Cardiac septum (tissue), 1 donor: ENCODE data around the gene ZNF691. TPM values are rescaled to one million over a fixed set of nuclear protein-coding genes. Genes with fewer than 3 reads are reported as not detected.
"Not testable (repeated sequence)": the region's sequence is repeated elsewhere in the genome, so short reads cannot be mapped to it uniquely, and the experiment has no call there.

Experiments used
- DNase-seq: peaks from one replicate; pipeline ENCODE4 v3.0.0-alpha.2; 2020; ENCODE audit warnings: low spot score
- intact Hi-C: fragments of 100-400 bp; cut with DNase I; formaldehyde crosslinking; loops from one replicate; pipeline ENCODE4 v1.14.0; 2022
- long read RNA-seq: library from polyadenylated mRNA; unstranded; transcript quantifications from one replicate; pipeline ENCODE4 v2.0.0, GENCODE V29; 2021
- total RNA-seq: library from RNA; stranded (reverse); fragmentation: NEBNext Ultra II Directional; extraction: Animal tissue kit (Norgen Biotek cat#: 25700); gene quantifications from one replicate; pipeline ENCODE4 v1.2.1, GENCODE V29; 2021
- donor health status: DM: no; HTN: no; CAD: no.

ZNF691 gene, protein sequence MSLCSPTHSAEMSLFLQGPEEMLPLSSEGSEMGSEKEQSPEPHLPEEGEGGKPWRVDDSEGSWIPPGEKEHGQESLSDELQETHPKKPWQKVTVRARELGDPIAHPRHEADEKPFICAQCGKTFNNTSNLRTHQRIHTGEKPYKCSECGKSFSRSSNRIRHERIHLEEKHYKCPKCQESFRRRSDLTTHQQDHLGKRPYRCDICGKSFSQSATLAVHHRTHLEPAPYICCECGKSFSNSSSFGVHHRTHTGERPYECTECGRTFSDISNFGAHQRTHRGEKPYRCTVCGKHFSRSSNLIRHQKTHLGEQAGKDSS
- 6.5 TPM for total RNA-seq
- long read RNA-seq, transcript ZNF691-206 (2 exons, 1,577 nt), result major isoform, 5 of 17 reads
- long read RNA-seq, partial matches to known transcripts, result 4 of 17 reads
- long read RNA-seq, other reads (novel, unspliced or antisense), result 3 of 17 reads

DNA sequence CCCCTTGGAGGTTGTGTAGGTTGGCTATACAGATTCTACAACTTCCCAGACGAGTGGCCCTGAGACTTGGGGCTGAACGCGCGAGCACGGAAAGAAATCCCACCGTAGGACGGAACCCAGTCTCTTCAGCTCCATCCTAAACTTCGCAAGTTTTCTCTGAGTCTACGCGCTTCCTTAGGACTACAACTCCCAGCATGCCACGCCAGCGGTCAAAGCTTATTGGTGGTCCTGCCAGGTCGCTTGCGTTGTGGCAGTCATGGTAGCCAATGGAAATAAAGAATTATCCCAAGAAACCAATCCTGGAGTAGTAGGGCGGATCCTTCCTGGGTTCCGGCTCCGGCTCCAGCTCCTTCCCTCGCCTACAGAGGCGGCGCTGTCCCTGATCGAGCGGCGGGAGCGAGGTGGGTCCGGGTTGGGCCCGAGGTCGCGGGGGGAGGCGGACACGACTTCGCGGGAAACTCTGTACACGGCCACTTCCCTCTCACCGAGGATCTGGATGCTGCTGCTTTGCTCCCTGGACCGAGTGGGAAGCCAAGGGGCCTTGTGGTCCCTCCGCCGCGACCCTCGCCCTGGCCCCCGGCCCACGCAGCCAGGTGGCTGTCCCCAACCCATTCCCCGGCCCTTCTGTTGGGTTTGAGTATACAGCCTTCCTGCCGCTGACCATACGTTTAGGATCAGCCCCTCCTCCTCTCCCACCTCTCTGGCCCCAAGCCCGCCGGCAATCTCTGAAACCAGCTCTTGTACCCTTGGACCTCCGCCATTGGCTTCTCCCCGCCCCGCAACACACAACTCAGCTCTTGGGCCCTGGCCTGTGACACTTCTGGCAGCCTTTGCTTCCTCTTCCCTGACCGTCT is at the start of gene ZNF691:
TSS of gene ZNF691 (plus strand) at position 357 of the 854 bp plus-strand sequence. CDS start 3,046 bp downstream, outside the sequence.
- DNase-seq, result peak; percentile 95
- intact Hi-C loops, result loop anchor here (2.0 kb wide), 2 partner anchors 30 to 80 kb away; partner anchors contain the start of genes C1orf50, ERMAP, P3H1 and SVBP

DNA sequence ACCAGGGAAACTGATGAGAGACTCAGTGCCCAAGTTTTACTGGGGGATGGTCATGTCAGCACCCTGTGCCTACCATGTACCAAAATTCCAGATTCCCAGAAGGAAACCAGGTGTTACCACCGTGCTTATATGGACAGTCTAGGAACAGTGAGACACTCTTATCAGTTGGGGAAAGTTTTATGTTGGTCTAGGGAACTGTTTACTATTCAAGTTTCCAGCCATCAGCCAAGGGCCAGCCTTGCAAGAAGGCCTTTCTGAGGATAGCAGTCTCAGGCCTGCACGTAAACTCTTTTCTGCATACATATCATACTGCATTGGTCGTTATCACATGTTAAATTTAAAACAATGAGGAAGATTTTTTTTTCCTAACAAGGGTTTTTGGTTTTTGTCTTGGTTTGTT is 49.0 kb upstream of the ZNF691 start:
- DNase-seq, result no peak
- intact Hi-C loops, result no loop called here

DNA sequence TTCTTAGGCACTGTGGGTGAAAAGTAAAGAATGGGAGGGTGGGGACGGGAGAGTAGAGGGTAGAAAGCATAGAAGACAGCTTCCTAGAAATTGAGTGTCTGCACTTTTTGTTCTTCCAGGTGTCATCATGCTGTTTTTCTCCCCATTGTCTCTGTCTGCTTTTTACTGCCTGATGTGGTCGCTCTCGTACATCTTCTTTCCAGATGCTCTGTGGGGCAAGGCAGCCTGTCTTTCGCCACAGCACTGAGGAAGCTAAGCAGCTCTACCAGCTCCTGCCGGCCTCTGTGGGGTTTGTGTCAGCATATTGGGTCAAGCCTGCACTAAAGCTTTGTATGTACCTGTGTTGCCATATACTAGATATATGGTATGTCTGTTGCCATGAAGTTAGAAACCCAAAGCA is 48.4 kb upstream of the ZNF691 start:
- intact Hi-C loops, result no loop called here
- DNase-seq, result no peak

DNA sequence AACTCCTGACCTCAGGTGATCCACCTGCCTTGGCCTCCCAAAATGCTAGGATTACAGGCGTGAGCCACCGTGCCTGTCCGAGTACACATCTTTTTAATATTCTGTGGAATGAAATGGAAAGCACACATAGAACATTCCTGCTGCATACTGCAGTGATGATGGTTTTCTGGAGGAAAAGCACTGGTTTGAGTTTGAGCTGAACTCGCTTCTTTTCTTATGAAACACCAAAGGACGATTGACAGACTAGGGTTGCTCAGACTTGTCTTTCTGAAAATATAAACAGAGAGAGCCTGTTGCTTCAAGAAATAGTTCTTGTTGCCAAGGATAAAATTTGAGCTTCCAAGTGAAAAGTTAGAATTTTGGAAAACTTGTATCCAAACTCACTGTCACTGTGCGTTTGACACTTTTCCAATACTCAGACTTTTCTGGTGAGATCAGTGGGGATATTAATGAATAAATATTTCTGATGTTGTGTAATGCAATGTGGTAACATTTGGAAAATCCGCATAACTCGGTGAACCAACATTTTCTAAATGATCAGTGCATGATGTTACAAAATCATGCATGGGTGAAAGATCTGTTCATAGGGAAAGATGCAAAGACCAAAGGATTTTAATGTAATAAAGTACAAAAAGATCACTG is 44.5 kb upstream of the ZNF691 start:
- intact Hi-C loops, result no loop called here

DNA sequence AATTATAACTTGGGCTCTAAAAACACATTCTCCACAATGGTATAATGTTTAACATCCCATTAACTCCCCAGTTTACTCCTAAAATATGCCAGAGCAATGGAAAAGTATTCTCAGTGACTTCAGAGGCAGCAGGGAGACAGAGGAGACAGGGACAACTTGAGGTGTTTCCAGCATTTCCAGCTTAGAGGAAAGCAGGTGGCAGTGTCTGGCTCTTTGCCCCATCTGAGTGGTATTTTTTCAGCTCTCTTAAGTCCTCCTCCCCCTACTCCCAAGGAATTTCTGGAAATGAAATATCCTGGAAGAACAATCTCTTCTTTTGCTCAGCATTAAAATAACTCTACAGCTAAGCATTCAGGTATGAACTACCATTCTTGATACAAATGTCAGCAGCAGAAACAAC is 40.2 kb upstream of the ZNF691 start:
- no peak for DNase-seq
- intact Hi-C loops, result no loop called here

More for the DNA sequence above, 44.5 kb upstream of the ZNF691 start:
- no peak for DNase-seq

DNA sequence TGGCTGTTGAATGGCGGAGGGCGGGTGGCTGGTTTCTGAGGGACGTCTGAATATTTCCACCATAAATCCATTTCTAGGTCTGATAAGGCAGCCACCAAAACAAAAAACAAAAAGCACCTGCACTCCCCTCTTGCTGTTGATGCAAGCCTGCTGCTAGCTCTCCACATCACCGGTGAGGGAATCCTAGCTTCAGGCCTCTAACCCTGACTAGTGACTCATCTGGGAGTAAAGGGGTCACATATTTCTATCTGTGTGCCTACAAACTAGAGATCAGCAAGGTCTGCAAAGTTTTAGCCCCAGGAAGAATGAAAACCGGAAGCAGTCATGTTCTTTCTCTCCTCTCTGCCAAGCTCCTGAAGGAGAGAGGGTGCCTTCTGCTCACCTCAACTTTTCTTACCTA is 39.8 kb upstream of the ZNF691 start:
- no peak for DNase-seq
- intact Hi-C loops, result no loop called here

DNA sequence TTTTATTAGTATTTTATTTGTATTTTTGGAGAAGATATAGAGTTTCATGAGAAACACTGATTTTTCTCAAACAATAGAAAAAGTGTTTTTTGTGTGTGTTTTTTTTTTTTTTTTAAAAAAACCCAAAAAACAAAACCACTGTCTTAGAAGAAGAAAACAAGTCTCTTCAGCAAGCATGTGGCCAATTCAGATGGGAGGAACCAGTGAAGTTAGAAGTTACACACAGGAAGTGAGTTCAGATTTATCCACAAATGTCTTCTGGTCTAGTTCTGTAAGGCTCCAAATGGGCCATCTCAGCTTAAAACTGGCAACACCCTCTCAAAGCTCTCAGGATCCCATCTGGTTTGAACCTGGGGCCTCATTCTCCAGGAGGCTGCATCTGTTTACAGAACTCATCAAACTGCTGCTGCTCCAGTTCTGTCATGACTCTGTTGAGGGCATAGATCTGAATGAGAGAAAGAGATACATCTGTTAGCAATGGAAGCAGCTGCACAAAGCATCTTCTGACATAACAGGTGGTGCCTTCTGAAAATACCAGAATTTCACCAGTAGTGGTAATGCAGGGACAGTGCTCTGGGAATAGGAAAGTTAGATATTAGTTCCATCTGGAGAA is 39.3 kb upstream of the ZNF691 start:
- DNase-seq, result no peak
- intact Hi-C loops, result no loop called here

DNA sequence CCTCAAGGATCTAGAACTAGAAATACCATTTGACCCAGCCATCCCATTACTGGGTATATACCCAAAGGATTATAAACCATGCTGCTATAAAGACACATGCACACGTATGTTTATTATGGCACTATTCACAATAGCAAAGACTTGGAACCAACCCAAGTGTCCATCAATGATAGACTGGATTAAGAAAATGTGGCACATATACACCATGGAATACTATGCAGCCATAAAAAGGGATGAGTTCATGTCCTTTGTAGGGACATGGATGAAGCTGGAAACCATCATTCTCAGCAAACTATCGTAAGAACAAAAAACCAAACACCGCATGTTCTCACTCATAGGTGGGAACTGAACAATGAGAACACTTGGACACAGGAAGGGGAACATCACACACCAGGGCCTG is 31.6 kb upstream of the ZNF691 start:
- DNase-seq, intact Hi-C loops: not testable (repeated sequence)

DNA sequence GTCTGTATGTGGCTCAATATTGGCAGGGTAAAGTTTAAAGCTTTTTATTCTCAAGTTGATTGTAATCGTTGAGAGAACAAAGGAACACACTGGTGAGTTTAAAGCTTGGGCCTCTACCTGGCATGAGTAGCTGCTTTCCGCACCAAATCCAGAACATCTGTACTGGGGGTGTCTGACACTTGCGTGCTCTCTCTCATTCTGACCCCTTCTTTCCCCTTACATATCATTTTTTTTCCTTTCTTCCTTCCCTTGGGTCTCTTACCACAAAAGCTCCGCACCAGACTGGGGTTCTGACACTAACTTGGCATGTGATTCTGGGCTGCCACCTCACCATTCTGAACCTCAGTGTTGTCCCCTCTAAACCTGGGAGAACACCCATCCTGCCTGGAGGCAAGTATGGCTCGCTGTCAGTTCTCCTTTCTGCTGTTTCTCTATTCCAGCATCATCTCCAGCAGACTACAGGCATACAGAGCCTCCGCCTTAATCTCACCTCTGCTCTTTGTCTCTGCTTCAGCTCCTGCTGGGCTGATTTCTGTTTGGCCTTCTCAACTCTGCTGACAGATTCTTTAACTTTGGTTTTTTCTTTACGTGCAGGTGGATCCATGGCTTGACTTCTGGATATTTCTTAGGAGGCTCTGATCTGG is 30.4 kb upstream of the ZNF691 start:
- DNase-seq, result no peak
- intact Hi-C loops, result loop anchor here (2.0 kb wide), 2 partner anchors 31 to 49 kb away; partner anchors contain the start of genes C1orf50, P3H1 and ZNF691

DNA sequence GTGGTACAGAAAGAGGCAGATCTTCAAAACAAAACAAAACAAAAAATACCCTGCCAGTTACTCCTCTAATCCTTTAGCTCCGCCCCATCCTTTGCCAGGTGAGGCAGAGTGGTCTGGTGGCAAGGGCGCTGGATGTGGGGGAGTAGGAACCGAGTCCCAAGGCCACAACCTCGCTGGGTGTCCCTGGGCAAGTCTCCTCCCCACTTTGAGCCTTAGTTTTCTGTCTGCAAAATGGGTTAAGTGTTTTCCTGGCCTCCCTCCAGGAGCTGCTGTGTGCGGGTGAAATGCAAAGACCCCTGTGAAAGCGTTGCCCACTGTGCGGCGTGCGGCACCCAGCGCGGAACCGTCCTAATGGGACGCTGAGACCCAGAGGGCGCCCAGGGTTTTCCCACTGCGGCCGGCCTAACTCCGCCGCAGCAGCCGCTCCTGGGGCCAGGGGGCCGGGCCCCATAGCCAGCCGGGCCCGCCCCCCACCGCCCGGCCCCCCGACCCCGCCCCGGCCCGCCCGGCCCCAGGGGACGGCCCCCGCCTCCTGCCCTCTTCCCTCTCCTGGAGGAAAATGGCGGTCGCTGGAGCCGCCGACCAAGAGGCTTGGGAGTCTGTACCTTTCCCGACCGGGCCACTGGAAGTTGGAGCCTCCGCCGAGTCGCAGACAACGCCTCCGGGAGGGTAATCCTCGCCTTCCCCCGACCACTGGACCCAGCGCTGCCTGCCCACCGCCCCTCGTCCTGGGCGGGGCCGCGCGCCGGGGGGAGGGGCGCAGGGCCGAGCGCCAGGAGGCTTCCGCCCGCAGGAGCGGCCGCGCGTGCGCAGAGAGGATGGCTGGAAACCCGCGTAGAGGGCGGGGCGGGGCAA is 29.6 kb upstream of the ZNF691 start, which contains the start of the genes ERMAP and SVBP:
TSS of gene ERMAP (plus strand) at position 538 of the 855 bp plus-strand sequence. CDS start 13,327 bp downstream, outside the sequence.
TSS of gene SVBP (minus strand) at position 813 of the 855 bp plus-strand sequence. CDS start 853 bp downstream, outside the sequence.
- DNase-seq, result peak; percentile 98
- intact Hi-C loops, result loop anchor here (2.0 kb wide), 2 partner anchors 30 to 50 kb away; partner anchors contain the start of genes C1orf50, P3H1 and ZNF691

DNA sequence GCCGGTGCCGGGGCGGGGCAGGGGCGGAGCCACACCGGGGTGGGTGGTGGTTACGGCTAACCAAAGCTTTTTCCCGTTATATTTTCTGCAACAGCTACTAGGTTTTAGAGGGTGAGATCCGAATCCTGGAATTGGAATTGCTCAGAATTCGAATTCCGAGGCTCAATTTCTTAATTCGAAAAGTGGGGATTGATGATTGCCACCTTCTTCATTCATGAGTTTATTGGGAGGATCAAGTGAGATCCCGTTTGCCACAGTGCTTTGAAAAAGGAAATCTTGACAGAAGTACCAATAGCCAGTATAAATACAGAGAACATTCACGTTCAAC is 29.0 kb upstream of the ZNF691 start:
- intact Hi-C loops, result loop anchor here (2.0 kb wide), 2 partner anchors 29 to 51 kb away; partner anchors contain the start of genes C1orf50, P3H1 and ZNF691
- no peak for DNase-seq

DNA sequence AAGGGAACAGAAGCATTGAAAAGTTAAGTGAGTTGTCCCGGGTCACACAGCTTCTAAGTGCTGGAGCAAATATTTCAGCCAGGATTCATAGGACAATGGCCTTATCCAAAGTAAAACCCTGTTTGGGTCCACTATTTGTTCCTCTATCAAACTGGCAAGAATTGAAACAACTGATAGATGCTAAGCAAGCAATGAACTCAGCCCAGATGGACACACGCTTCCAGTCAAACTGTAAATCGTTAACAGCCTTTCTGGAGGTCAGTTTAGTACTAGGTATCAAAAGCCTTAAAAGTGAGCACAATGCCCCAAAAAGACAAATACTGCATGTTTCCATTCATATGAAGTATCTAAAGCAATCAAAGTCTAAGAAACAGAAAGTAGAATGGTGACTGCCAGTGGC is 28.4 kb upstream of the ZNF691 start:
- intact Hi-C loops, result loop anchor here (2.0 kb wide), 2 partner anchors 29 to 51 kb away; partner anchors contain the start of genes C1orf50, P3H1 and ZNF691
- no peak for DNase-seq

DNA sequence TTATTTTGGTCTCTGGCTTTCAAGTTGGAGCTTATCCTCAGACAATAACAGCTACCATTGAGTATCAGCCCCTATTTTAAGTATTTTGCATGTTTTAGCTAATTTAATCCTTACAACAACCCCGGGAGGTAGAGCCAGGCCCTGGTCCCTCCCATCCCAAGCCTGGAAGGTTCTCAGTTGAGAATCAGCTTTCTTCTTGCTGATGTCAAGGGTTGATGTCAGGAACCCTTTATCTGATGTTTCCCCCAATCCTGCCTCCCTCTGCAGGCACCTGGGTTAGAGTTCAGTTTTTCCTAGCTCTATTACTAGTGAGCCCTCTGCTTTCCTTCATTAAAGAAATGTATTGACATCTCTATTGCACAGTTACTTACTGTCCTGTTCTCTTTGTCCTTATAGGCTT is 25.6 kb upstream of the ZNF691 start:
- intact Hi-C loops, result no loop called here
- DNase-seq, result no peak

DNA sequence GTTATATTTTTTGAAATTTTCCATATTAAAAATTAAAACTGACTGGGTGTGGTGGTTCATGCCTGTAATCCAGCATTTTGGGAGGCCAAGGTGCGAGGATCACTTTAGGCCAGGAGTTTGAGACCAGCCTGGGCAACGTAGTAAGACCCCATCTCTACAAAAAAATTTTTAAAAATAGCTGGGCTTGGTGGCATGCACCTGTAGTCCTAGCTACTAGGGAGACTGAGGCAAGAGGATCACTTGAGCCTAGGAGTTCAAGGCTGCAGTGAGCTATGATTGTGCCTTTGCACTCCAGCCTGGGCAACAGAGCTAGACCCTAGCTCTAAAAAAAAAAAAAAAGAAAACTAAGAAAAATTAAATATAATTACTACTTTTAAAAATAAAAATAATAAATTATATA is 24.7 kb upstream of the ZNF691 start:
- intact Hi-C loops, result no loop called here
- DNase-seq, result no peak

DNA sequence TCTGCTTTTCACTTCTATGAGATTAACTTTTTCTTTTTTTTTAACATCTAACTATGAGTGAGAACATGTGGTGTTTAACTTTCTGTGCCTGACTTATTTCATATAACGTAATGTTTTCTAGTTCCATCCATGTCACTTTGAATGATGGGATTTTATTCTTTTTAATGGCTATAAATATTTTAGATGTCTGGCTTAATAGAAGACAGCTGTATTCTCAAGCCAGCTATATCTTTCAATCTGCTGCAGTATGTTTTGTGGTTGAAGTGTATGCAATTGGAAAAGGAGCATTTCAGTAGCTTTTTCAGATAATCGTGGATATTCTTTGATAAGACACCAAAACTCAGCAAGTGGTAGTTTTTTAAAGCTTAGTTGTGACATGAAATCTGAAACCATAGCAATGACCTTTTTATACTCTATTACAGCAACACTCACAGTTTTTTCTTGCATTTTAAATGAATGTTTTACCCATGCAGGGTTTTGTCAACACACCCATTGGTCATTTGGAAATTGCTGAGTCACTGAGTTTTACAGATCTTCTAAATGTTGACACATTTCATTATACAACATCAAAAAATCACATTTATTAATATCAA is 23.5 kb upstream of the ZNF691 start:
- intact Hi-C loops, result no loop called here
- no peak for DNase-seq

DNA sequence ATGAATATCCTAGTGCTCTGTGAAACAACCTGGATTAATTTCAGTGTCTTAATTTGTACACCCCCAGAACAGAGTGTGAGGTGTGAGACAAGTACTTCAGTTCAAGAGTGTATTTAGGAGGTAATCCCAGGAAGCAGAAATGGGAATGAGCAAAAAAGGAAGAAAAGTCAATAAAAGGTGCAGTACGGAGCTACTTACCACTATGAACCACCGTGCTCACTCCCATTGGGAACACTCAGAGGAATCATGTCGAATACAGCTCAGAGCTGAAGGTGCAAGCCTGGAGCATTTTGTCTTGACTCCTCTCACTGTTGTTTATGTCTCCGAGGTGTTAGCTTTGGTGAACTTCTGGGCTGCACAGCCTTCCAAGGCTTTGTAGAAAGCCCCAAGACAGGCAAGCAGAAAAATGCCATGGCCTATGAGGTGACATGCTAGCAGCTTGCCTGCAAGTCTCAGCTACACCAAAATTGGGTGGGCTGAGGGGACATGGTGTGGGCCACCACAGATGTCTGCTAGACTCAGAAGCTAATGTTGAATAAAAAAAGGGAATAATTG is 21.9 kb upstream of the ZNF691 start:
- intact Hi-C loops, result no loop called here
- no peak for DNase-seq
